SK-N-MC (cell line): ENCODE results near the gene CAV2.

Experiments used
- DNase-seq: peaks from one replicate; pipeline ENCODE4 v3.0.0-alpha.2; 2011; ENCODE audit warnings: low read depth, low spot score
- H3K27ac ChIP-seq: fragments of 200-600 bp; sonication (generic); 2 replicates; pipeline ENCODE4 v1.5.1; 2016; ENCODE audit warnings: mixed run types
- H3K36me3 ChIP-seq: fragments of 200-600 bp; sonication (generic); 2 replicates; pipeline ENCODE4 v1.6.1; 2017; ENCODE audit warnings: antibody characterized with exemption, low read length, mixed read lengths; ENCODE audit not compliant: insufficient read depth
- H3K4me3 ChIP-seq: fragments of 200-600 bp; sonication (generic); 2 replicates; pipeline ENCODE4 v1.5.1; 2016
- H3K9ac ChIP-seq: fragments of 200-600 bp; sonication (generic); 2 replicates; pipeline ENCODE4 v1.8.0; 2017; ENCODE audit warnings: mixed run types, mixed read lengths; ENCODE audit not compliant: insufficient read length
- H3K9me3 ChIP-seq: fragments of 200-600 bp; sonication (generic); 2 replicates; pipeline ENCODE4 v1.6.1; 2017; ENCODE audit warnings: low read depth, mild to moderate bottlenecking, antibody characterized with exemption, low read length, moderate library complexity, mixed read lengths
- EZH2 ChIP-seq: fragments of 200-600 bp; sonication (generic); IDR thresholded peaks from one replicate; pipeline ENCODE4 v1.6.1; 2017; ENCODE audit warnings: antibody characterized with exemption
- FOXP2 ChIP-seq: optimal IDR thresholded peaks from 2 replicates; pipeline ENCODE3; 2011; ENCODE audit warnings: mild to moderate bottlenecking, moderate library complexity; ENCODE audit not compliant: insufficient read depth; ENCODE audit errors: extremely low read length, control extremely low read depth
- POLR2AphosphoS5 ChIP-seq: IDR thresholded peaks from 2 replicates; pipeline ENCODE4 v1.6.1; 2012; ENCODE audit warnings: mild to moderate bottlenecking, low read depth, low read length, borderline replicate concordance

CAV2 gene, protein sequence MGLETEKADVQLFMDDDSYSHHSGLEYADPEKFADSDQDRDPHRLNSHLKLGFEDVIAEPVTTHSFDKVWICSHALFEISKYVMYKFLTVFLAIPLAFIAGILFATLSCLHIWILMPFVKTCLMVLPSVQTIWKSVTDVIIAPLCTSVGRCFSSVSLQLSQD

DNA sequence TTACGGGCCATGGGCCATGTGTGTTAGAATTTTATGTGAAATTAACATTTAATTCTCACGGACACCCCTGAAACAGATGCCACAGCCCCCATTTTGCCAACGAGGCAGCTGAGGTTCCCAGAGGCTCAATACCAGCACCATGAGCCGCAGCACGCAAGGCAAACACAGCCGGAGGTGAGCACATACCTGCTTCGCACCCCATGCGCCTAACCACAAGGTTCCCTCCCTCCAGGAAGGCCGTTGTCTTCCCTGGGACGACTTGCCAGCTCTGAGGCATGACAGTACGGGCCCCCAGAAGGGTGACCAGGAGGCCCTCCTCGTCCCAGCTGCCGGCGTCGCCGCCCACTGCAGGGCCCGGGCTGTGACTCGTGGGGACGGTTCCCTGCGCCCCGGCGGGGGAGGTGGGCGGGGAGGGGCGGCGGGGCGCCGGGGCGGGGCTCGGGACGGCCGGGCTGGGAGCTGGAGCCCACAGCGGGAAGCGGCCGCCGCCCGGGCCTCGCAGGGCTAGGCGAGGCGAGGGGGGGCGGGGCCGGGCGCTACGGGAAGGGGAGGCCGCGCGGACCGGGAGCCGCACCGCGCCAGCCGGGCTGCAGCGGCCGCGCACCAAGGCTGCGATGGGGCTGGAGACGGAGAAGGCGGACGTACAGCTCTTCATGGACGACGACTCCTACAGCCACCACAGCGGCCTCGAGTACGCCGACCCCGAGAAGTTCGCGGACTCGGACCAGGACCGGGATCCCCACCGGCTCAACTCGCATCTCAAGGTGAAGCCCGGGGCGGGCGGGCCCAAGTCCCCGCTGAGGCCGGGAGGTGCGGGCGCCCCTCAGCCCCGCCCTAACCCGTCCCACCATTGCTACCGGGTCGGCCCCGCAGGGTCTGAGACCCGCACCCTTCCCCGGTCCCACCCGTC is at the start of gene CAV2:
Gene CAV2 (plus strand): TSS at position 571 of the 910 bp plus-strand sequence. CDS start 44 bp downstream, at position 615.
- H3K36me3 ChIP-seq: peaks cover 30% of the 10 kb centered on the region
- peak within 1 kb of the TSS; percentile 81 for H3K27ac ChIP-seq
- peak within 1 kb of the TSS; percentile 93 for H3K9ac ChIP-seq
- DNase-seq: no peak
- H3K4me3 ChIP-seq: peak within 1 kb of the TSS; percentile 98
- no peak for TF ChIP-seq EZH2
- no peak for TF ChIP-seq FOXP2
- TF ChIP-seq POLR2AphosphoS5: peak; percentile 22; the same call in 1 of the 2 replicates
- no peaks in the 10 kb centered on the region; the same call in 1 of the 2 replicates for H3K9me3 ChIP-seq

DNA sequence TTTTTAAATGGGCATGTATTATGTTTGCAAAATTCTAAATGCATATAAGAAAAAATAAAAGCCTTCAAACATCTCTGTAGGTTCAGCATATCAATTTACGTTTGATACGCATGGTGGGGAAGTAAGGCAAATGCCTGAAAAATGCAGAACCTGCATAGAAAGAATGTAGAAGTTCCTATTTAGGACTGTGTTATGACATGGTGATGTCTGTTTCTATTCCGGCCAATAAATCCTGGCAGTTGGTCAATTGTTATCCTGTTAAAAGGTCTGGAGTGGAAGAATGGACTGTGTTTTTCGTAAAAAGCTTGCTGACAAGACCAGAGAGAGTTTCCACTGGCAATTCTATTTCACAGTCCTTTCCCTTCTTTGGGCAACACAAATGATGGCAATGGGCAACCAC is 49.6 kb upstream of the CAV2 start:
- H3K9me3 ChIP-seq: no peaks in the 10 kb centered on the region

DNA sequence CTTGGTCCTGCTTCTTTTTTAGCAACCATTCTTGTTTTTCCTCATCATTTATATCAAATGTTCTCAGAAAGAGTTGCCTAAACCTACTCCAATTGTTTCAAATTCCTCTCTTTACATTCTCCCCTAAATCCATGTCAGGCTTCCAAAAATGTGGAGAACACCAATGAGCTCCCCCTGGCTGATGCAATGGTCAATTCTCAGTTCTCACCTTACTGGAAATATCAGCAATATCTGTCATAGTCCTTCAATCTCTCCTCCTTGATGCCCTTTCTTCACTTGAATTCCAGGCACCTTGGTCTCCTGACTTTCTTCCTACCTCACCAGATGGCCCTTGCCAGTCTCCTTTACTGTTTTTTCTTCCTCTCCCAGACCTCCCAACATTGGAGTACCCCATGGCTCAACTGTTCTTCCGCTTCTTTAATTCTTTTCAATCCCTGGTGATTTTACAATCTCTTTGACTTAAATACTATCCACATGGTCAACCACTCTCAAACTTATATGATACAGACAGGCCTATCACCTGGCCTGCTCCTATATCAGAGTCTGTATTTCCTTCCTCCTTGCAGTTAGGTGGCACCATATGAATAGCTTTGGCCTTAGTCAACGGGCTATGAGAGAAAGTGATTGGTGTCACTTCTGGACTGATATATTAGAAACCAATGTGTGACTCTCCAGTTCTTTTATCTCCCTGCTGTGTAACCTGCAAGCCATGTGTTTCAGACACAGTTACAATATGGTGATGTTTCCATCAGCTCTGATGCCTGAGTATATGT is 47.4 kb upstream of the CAV2 start:
- no peak for DNase-seq
- Histone ChIP-seq H3K9me3 (no peaks in the 10 kb centered on the region), H3K4me3 (no peak overlapping the region), H3K9ac (no peak overlapping the region), H3K27ac (peak overlapping the region; percentile 32; the same call in 1 of the 2 replicates), H3K36me3 (no peaks in the 10 kb centered on the region)
- TF ChIP-seq EZH2: no peak
- no peak for TF ChIP-seq POLR2AphosphoS5
- TF ChIP-seq FOXP2: no peak

More for the DNA sequence above, 49.6 kb upstream of the CAV2 start:
- Histone ChIP-seq H3K4me3 (no peak overlapping the region), H3K36me3 (no peaks in the 10 kb centered on the region), H3K9ac (no peak overlapping the region), H3K27ac (peak overlapping the region; percentile 30; the same call in 1 of the 2 replicates)
- no peak for DNase-seq
- no peak for TF ChIP-seq EZH2
- TF ChIP-seq FOXP2: no peak
- no peak for TF ChIP-seq POLR2AphosphoS5

DNA sequence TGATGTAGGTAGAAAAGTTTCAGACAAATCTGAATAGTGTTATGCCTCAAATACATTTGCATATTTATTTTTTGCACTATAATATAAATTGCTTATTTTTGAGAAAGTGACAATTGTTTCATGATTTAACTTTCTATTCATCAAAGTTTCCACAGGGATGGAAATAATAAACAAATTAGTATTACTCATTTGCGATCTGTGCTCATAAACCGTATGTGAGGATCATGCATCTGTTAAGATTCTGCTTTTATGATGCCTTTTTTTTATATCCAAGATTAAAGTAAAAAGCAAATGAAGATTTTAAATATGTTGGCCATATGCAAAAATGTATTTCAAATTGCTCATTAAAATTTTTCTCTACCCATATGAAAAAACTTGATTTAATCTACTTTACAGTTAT is 45.2 kb upstream of the CAV2 start:
- Histone ChIP-seq H3K36me3 (no peaks in the 10 kb centered on the region), H3K9me3 (no peaks in the 10 kb centered on the region), H3K27ac (peak overlapping the region; percentile 82; the same call in 1 of the 2 replicates), H3K4me3 (no peak overlapping the region), H3K9ac (no peak overlapping the region)
- no peak for DNase-seq
- TF ChIP-seq FOXP2 (no peak), POLR2AphosphoS5 (no peak), EZH2 (no peak)

DNA sequence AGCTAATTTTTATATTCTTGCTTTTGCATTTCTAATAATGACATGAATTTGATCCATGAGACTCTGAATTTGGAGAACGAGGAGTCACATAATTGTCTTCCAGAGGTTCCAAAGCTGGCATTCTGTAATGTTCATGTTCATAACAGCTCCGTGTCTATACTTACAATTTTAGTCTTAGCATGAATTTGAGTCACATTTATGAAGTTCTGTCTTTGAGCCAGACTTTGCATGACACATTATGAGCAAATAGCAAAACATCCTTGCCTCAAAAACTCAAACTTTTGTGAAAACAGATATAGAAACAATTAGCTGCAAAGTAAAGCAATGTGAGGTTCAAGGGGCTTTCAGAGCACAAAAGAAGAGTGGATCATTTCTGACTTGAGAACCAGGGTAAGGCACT is 44.5 kb upstream of the CAV2 start:
- Histone ChIP-seq H3K9ac (no peak overlapping the region), H3K9me3 (no peaks in the 10 kb centered on the region), H3K4me3 (peak overlapping the region; percentile 4; the same call in 1 of the 2 replicates), H3K36me3 (no peaks in the 10 kb centered on the region), H3K27ac (peak overlapping the region; percentile 82)
- DNase-seq: no peak
- no peak for TF ChIP-seq POLR2AphosphoS5
- TF ChIP-seq EZH2: no peak
- TF ChIP-seq FOXP2: no peak

DNA sequence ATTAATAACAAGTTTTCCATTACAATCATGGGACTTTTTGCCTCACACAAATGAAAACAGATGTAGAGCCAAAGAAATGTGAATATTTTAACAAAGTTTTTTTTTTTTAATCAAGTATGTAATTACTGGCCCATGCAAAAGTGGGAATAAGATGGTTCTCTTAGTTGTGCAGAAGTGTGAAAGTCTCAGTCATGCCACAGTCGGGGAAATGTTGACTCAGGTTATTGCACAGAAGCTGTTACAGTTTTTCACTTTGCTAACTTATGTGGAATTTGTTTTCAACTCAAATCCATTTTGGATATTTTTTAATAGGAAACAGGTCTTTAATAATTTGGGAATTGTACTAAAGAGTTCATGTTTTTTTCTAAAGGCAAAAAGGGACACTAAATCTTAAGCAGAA is 44.0 kb upstream of the CAV2 start:
- Histone ChIP-seq H3K9me3 (no peaks in the 10 kb centered on the region), H3K9ac (no peak overlapping the region), H3K36me3 (no peaks in the 10 kb centered on the region), H3K4me3 (no peak overlapping the region; the same call in 1 of the 2 replicates), H3K27ac (peak overlapping the region; percentile 82)
- TF ChIP-seq POLR2AphosphoS5 (no peak), EZH2 (no peak), FOXP2 (no peak)
- DNase-seq: no peak

DNA sequence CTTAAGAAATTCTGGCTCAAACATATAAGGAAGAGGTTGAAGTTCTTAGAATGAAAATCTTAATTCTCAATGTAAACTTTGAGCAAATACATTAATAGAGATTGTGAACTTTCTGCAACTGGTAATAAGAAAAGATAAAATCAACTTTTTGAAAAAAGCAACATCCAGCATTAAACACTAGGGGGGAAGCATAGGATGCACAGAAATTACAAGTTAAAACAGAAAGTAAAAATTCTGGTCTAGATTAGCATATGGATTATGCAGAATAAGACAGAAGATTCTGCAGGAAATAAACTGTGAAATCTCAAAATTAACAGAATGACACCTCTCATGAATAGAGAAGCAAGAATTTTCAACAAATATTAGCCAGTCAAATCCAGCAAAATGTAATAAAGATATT is 38.0 kb upstream of the CAV2 start:
- peak overlapping the region; percentile 63 for H3K4me3 ChIP-seq
- TF ChIP-seq POLR2AphosphoS5: no peak
- no peak for TF ChIP-seq FOXP2
- TF ChIP-seq EZH2: no peak
- DNase-seq: no peak
- peak overlapping the region; percentile 61 for H3K9ac ChIP-seq
- peak overlapping the region; percentile 100 for H3K27ac ChIP-seq
- no peaks in the 10 kb centered on the region for H3K36me3 ChIP-seq
- H3K9me3 ChIP-seq: no peaks in the 10 kb centered on the region
